Neural progenitor cell (in vitro differentiated cells): ENCODE measurements around the gene CKB. TPM values are rescaled to one million over a fixed set of nuclear protein-coding genes. Genes with fewer than 3 reads are reported as not detected.
A peak's percentile ranks its signal among the peaks of the same experiment; 100 is the strongest.

Experiments
- DNase-seq: peaks from one replicate; pipeline ENCODE4 v3.0.0-alpha.2; 2016; ENCODE audit warnings: low spot score
- H2AFZ ChIP-seq: fragments of 200-600 bp; sonication (generic); replicated peaks from 2 replicates; pipeline ENCODE4 v1.6.1; 2016; ENCODE audit warnings: antibody characterized with exemption
- H3F3A ChIP-seq: fragments of 200-600 bp; sonication (generic); 2 replicates; pipeline ENCODE4 v1.6.1; 2016; ENCODE audit warnings: antibody characterized with exemption, low read depth
- H3K27ac ChIP-seq: fragments of 200-600 bp; sonication (generic); 2 replicates; pipeline ENCODE4 v1.5.1; 2016; ENCODE audit warnings: mild to moderate bottlenecking
- H3K27me3 ChIP-seq: fragments of 200-600 bp; sonication (generic); 2 replicates; pipeline ENCODE4 v1.6.1; 2016; ENCODE audit warnings: mild to moderate bottlenecking, moderate library complexity
- H3K36me3 ChIP-seq: fragments of 200-600 bp; sonication (generic); 2 replicates; pipeline ENCODE4 v1.5.1; 2016
- H3K4me1 ChIP-seq: fragments of 200-600 bp; sonication (generic); 2 replicates; pipeline ENCODE4 v1.6.1; 2016; ENCODE audit warnings: mixed run types
- H3K4me2 ChIP-seq: fragments of 200-600 bp; sonication (generic); 2 replicates; pipeline ENCODE4 v1.6.1; 2016
- H3K4me3 ChIP-seq: fragments of 200-600 bp; sonication (generic); 2 replicates; pipeline ENCODE4 v1.5.1; 2016
- H3K79me2 ChIP-seq: fragments of 200-600 bp; sonication (generic); 2 replicates; pipeline ENCODE4 v1.6.1; 2016; ENCODE audit warnings: low read depth
- H3K9ac ChIP-seq: fragments of 200-600 bp; sonication (generic); 2 replicates; pipeline ENCODE4 v1.6.1; 2016
- H3K9me3 ChIP-seq: fragments of 200-600 bp; sonication (generic); 2 replicates; pipeline ENCODE4 v1.5.1; 2016; ENCODE audit warnings: low read depth
- H4K20me1 ChIP-seq: fragments of 200-600 bp; sonication (generic); 2 replicates; pipeline ENCODE4 v1.6.1; 2016; ENCODE audit warnings: low read depth
- H3K27ac Mint-ChIP-seq: 3 replicates; pipeline ENCODE4 v1.8.0; 2021; ENCODE audit warnings: mixed read lengths
- H3K27me3 Mint-ChIP-seq: 2 replicates; pipeline ENCODE4 v1.8.0; 2022; ENCODE audit warnings: low read depth, mild to moderate bottlenecking, inconsistent platforms, moderate library complexity, mixed read lengths; ENCODE audit not compliant: insufficient read depth
- H3K36me3 Mint-ChIP-seq: 3 replicates; pipeline ENCODE4 v1.8.0; 2021; ENCODE audit warnings: mixed read lengths
- H3K4me1 Mint-ChIP-seq: 3 replicates; pipeline ENCODE4 v1.8.0; 2021; ENCODE audit warnings: mixed read lengths
- H3K4me3 Mint-ChIP-seq: 3 replicates; pipeline ENCODE4 v1.8.0; 2021; ENCODE audit warnings: mild to moderate bottlenecking, moderate library complexity, mixed read lengths
- H3K9me3 Mint-ChIP-seq: 3 replicates; pipeline ENCODE4 v1.8.0; 2020; ENCODE audit warnings: mixed read lengths
- EZH2 ChIP-seq: fragments of 200-600 bp; sonication (generic); IDR thresholded peaks from 2 replicates; pipeline ENCODE4 v1.6.1; 2017; ENCODE audit warnings: antibody characterized with exemption, mild to moderate bottlenecking, moderate library complexity
- EZH2phosphoT487 ChIP-seq: fragments of 200-600 bp; sonication (generic); IDR thresholded peaks from 2 replicates; pipeline ENCODE4 v1.6.1; 2017; ENCODE audit warnings: antibody characterized with exemption
- total RNA-seq: library from RNA; depleted of rRNA; stranded (reverse); fragments of >200 nt; gene quantifications from 2 replicates; pipeline ENCODE4 v1.2.3, GENCODE V29; 2015; ENCODE audit warnings: low replicate concordance
- TF ChIP-seq, protein P1 (sequence below): fragments of 200-600 bp; sonication (generic); IDR thresholded peaks from 2 replicates; pipeline ENCODE4 v1.5.1; 2017; ENCODE audit warnings: antibody characterized with exemption, mild to moderate bottlenecking

CKB gene
- total RNA-seq, 1 donor from 2014 or later = 54.2 TPM

DNA sequence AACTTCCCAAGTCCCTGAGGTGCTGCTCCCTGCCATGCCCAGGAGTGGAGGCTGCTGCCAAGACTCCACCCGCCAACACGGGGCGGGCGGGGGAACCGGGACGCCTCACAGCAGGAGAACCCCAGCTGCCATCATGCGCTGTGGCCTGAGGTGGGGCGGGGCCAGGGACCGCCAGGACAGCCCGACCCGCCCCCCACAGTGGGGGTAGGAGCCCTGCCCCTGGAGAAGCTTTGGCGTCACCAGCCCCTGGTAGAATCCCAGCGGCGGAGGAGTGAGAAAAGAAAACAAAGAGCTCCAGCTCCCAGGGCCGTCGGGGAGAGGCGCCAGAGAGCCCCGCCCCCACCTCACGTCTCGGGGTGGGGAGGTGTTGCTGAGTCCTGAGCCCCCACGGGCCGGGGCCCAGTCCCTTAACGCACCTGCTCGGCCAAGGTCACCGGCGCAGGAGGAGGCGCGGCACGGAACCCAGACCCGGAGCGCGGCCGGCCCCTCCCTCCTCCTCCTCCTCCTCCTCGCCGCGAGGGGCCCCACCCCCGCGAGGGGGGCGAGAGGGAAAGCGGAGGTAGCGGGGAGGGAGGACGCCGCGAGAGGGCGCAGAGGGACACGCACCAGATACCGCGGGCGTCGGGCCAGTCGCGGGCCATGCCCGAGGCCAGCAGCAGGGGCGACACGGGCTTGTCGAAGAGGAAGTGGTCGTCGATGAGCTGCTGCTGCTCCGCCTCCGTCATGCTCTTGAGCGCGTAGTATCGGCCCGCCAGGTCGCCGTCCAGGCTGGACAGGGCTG lies 1.8 kb downstream of the CKB start:
- H3K9ac ChIP-seq = no peak overlapping the region
- no peak overlapping the region for H3K27ac ChIP-seq
- H4K20me1 ChIP-seq = peaks cover 42% of the 10 kb centered on the region
- H3K79me2 ChIP-seq = peaks cover 10% of the 10 kb centered on the region
- Mint-ChIP-seq H3K4me1 (peaks cover 50% of the 10 kb centered on the region), H3K9me3 (no peaks in the 10 kb centered on the region), H3K27ac (no peak overlapping the region), H3K4me3 (peak overlapping the region; percentile 81), H3K36me3 (peaks cover 6% of the 10 kb centered on the region), H3K27me3 (peaks cover 8% of the 10 kb centered on the region)
- peaks cover 33% of the 10 kb centered on the region for H3K27me3 ChIP-seq
- H3K4me1 ChIP-seq = peaks cover 50% of the 10 kb centered on the region
- no peak overlapping the region for H2AFZ ChIP-seq
- DNase-seq = peak; percentile 94
- H3K4me3 ChIP-seq = peak overlapping the region; percentile 63
- peaks cover 61% of the 10 kb centered on the region for H3F3A ChIP-seq
- TF ChIP-seq EZH2 = no peak
- TF ChIP-seq, protein P1, sequence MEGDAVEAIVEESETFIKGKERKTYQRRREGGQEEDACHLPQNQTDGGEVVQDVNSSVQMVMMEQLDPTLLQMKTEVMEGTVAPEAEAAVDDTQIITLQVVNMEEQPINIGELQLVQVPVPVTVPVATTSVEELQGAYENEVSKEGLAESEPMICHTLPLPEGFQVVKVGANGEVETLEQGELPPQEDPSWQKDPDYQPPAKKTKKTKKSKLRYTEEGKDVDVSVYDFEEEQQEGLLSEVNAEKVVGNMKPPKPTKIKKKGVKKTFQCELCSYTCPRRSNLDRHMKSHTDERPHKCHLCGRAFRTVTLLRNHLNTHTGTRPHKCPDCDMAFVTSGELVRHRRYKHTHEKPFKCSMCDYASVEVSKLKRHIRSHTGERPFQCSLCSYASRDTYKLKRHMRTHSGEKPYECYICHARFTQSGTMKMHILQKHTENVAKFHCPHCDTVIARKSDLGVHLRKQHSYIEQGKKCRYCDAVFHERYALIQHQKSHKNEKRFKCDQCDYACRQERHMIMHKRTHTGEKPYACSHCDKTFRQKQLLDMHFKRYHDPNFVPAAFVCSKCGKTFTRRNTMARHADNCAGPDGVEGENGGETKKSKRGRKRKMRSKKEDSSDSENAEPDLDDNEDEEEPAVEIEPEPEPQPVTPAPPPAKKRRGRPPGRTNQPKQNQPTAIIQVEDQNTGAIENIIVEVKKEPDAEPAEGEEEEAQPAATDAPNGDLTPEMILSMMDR = peak; percentile 69
- H3K36me3 ChIP-seq = no peaks in the 10 kb centered on the region
- no peaks in the 10 kb centered on the region for H3K9me3 ChIP-seq
- peak overlapping the region; percentile 85 for H3K4me2 ChIP-seq

DNA sequence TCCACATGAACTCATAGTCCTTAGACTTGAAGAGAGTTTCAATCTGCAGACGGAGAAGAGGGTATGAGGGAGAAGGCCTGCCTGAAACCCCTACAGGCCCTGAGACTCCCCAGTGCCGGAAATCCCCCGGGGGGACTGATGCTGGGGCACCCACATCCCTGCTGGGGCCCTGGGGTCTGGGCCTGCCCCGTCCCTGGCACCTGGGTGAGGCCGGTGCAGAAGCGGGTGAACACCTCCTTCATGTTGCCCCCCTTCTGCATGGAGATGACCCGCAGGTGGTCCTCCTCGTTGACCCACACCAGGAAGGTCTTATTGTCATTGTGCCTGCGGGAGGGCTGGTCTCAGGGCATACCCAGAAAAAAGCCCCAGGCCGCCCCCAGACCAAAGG lies 2.4 kb downstream of the CKB start:
- Histone ChIP-seq H3K9ac (no peak overlapping the region), H3K4me2 (peak overlapping the region; percentile 85)
- H3K27ac Mint-ChIP-seq = no peak overlapping the region

DNA sequence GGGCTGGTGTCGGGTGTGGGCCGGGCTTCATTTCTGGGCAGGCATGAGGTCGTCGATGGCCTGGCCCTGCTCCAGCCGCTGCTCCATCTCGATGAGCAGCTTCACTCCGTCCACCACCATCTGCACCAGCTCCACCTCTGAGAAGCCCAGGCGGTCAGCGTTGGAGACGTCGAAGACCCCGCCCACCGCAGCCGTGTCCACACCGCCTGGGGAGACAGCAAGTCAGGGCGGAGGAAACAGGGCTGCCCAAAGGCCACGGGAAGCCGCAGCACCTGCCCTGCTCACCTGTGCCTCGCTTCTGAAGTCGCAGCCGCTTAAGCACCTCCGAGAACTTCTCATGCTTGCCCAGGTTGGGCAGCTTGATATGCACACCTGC lies 2.8 kb downstream of the CKB start:
- no peak overlapping the region for H3K27ac ChIP-seq
- no peak overlapping the region for H3K9ac ChIP-seq
- Mint-ChIP-seq H3K27me3 (peaks cover 8% of the 10 kb centered on the region), H3K4me3 (peak overlapping the region; percentile 81), H3K36me3 (peaks cover 6% of the 10 kb centered on the region), H3K27ac (peak overlapping the region; percentile 31), H3K4me1 (peaks cover 40% of the 10 kb centered on the region), H3K9me3 (no peaks in the 10 kb centered on the region)
- H3F3A ChIP-seq = peaks cover 61% of the 10 kb centered on the region
- no peak overlapping the region for H2AFZ ChIP-seq
- H3K4me2 ChIP-seq = peak overlapping the region; percentile 85
- H3K36me3 ChIP-seq = no peaks in the 10 kb centered on the region
- peaks cover 10% of the 10 kb centered on the region for H3K79me2 ChIP-seq
- peaks cover 33% of the 10 kb centered on the region for H3K27me3 ChIP-seq
- H3K4me1 ChIP-seq = peaks cover 48% of the 10 kb centered on the region
- TF ChIP-seq EZH2 = no peak
- TF ChIP-seq, protein P1 = no peak
- TF ChIP-seq EZH2phosphoT487 = no peak
- no peak overlapping the region for H3K4me3 ChIP-seq
- no peaks in the 10 kb centered on the region for H3K9me3 ChIP-seq
- peaks cover 42% of the 10 kb centered on the region for H4K20me1 ChIP-seq
- no peak for DNase-seq

More for the DNA sequence above, 2.4 kb downstream of the CKB start:
- Histone ChIP-seq H3K9me3 (no peaks in the 10 kb centered on the region), H3K4me3 (peak overlapping the region; percentile 63), H3F3A (peaks cover 61% of the 10 kb centered on the region), H3K79me2 (peaks cover 10% of the 10 kb centered on the region), H3K27ac (no peak overlapping the region), H3K4me1 (peaks cover 48% of the 10 kb centered on the region), H3K27me3 (peaks cover 33% of the 10 kb centered on the region), H4K20me1 (peaks cover 42% of the 10 kb centered on the region), H3K36me3 (no peaks in the 10 kb centered on the region), H2AFZ (no peak overlapping the region)
- Mint-ChIP-seq H3K9me3 (no peaks in the 10 kb centered on the region), H3K27me3 (peaks cover 8% of the 10 kb centered on the region), H3K4me1 (peaks cover 44% of the 10 kb centered on the region), H3K36me3 (peaks cover 6% of the 10 kb centered on the region), H3K4me3 (peak overlapping the region; percentile 81)
- DNase-seq = no peak
- TF ChIP-seq, protein P1 = no peak
- no peak for TF ChIP-seq EZH2
- TF ChIP-seq EZH2phosphoT487 = no peak
